Nephron progenitor cell (in vitro differentiated cells): ENCODE measurements around the gene SLC29A2.

Experiments used
- DNase-seq: peaks from one replicate; pipeline ENCODE4 v3.0.0; 2021
- H3K27ac Mint-ChIP-seq: 2 replicates; pipeline ENCODE4 v1.8.0; 2021; ENCODE audit warnings: mild to moderate bottlenecking, moderate library complexity, mixed read lengths
- H3K27me3 Mint-ChIP-seq: 2 replicates; pipeline ENCODE4 v1.8.0; 2021; ENCODE audit warnings: mild to moderate bottlenecking, low read depth, mixed read lengths; ENCODE audit not compliant: poor library complexity
- H3K36me3 Mint-ChIP-seq: 2 replicates; pipeline ENCODE4 v1.8.0; 2021; ENCODE audit warnings: low read depth, mixed read lengths
- H3K4me1 Mint-ChIP-seq: 2 replicates; pipeline ENCODE4 v1.8.0; 2021; ENCODE audit warnings: mixed read lengths
- H3K4me3 Mint-ChIP-seq: 2 replicates; pipeline ENCODE4 v1.8.0; 2021; ENCODE audit warnings: mild to moderate bottlenecking, moderate library complexity, mixed read lengths
- H3K9me3 Mint-ChIP-seq: 2 replicates; pipeline ENCODE4 v1.8.0; 2021; ENCODE audit warnings: mild to moderate bottlenecking, moderate library complexity, mixed read lengths
- TF ChIP-seq, protein P1 (sequence below): fragments of 200-600 bp; sonication (generic); IDR thresholded peaks from 2 replicates; pipeline ENCODE4 v1.5.0; 2021; ENCODE audit warnings: antibody characterized with exemption

The SLC29A2 gene

DNA sequence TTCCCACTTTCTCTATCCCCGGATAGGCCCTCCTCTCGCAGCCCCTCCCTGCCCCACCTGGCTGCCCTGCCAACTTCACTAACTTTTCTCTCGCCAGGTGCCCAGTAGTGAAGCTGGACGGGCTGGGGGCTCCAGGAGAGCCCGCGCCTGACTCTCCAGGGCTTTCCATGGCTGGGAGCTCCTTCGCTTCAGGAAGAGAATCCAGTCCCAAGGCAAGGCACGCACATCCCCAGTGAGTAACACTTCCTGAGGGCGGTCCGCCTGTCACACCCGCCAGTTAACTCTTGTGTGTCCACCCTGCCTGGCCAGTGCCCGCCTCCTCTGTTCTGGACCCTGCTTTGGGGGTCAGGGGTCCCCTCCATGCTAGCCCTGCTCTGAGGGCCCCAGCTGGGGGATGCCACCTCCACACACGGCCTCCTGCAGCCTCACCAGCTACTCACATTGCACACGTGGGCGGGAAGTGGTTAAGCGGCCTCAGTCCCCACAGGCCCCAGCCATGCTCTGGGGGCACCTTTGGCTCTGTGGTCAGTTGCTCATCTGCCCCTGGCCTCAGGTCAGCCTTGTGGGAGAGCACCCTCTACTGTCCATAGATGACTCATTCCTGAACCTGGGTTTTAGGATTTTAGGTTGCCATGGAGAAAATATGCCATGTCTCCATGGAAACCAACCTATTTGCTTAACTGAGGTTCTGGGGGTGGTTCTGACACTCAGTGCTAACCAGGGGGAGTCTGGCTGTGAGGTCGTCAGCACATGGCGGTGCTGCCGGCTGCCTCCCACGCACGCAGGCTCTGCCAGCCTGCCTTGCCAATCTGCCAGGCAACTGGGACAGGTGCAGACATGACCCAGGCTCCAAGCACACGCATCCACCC, 35.1 kb downstream of the SLC29A2 start, which contains the start of gene RIN1:
Gene RIN1, minus strand, starts transcription at position 201 of the 869 bp plus-strand sequence. Its CDS starts 32 bp downstream, at position 169.
- peaks cover 3% of the 10 kb centered on the region for H3K36me3 Mint-ChIP-seq
- no peaks in the 10 kb centered on the region for H3K27me3 Mint-ChIP-seq
- no peaks in the 10 kb centered on the region for H3K9me3 Mint-ChIP-seq
- TF ChIP-seq, protein P1, sequence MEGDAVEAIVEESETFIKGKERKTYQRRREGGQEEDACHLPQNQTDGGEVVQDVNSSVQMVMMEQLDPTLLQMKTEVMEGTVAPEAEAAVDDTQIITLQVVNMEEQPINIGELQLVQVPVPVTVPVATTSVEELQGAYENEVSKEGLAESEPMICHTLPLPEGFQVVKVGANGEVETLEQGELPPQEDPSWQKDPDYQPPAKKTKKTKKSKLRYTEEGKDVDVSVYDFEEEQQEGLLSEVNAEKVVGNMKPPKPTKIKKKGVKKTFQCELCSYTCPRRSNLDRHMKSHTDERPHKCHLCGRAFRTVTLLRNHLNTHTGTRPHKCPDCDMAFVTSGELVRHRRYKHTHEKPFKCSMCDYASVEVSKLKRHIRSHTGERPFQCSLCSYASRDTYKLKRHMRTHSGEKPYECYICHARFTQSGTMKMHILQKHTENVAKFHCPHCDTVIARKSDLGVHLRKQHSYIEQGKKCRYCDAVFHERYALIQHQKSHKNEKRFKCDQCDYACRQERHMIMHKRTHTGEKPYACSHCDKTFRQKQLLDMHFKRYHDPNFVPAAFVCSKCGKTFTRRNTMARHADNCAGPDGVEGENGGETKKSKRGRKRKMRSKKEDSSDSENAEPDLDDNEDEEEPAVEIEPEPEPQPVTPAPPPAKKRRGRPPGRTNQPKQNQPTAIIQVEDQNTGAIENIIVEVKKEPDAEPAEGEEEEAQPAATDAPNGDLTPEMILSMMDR, result peak; percentile 30
- peak within 1 kb of the TSS; percentile 87 for H3K27ac Mint-ChIP-seq
- peak; percentile 62 for DNase-seq
- peaks cover 26% of the 10 kb centered on the region for H3K4me1 Mint-ChIP-seq
- H3K4me3 Mint-ChIP-seq, result peak within 1 kb of the TSS; percentile 90

DNA sequence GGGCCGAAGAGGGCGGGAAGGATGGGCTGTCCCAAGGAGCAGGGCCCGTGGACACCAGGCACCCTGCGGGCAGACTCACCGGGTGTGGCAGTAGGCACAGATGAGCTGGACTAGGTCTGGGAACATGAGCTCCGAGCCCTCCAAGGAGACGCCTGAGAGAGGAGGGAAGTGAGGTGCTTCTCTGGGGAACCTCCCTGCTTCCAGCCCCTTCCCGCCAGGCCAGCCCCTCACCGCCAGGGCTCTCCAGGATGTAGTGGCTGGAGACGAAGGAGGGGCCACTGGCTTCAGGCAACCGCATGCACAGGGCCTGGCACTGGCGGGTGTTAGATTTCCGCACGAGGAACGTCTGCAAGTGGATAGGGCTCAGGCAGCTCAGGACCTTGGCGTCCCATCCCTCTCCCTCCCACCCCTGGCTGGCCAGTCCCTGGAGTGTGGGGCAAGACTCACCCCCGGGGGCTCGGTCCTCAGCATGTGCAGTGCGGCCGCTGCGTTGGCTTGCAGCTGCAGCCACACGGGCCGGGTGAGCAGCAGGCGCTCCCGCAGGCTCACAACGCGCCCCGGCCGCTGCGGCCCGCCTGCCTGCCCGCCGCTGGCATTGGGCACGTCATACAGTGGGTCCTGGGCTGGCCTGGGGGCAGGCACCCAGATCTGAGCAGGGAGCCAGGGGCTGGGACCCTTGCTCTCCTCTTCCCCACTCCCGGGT, 35.9 kb downstream of the SLC29A2 start:
- Mint-ChIP-seq H3K27ac (no peak overlapping the region), H3K9me3 (no peaks in the 10 kb centered on the region), H3K36me3 (no peaks in the 10 kb centered on the region), H3K4me3 (peak overlapping the region; percentile 90), H3K4me1 (peaks cover 27% of the 10 kb centered on the region), H3K27me3 (no peaks in the 10 kb centered on the region)
- TF ChIP-seq, protein P1, result no peak
- peak; percentile 59 for DNase-seq

DNA sequence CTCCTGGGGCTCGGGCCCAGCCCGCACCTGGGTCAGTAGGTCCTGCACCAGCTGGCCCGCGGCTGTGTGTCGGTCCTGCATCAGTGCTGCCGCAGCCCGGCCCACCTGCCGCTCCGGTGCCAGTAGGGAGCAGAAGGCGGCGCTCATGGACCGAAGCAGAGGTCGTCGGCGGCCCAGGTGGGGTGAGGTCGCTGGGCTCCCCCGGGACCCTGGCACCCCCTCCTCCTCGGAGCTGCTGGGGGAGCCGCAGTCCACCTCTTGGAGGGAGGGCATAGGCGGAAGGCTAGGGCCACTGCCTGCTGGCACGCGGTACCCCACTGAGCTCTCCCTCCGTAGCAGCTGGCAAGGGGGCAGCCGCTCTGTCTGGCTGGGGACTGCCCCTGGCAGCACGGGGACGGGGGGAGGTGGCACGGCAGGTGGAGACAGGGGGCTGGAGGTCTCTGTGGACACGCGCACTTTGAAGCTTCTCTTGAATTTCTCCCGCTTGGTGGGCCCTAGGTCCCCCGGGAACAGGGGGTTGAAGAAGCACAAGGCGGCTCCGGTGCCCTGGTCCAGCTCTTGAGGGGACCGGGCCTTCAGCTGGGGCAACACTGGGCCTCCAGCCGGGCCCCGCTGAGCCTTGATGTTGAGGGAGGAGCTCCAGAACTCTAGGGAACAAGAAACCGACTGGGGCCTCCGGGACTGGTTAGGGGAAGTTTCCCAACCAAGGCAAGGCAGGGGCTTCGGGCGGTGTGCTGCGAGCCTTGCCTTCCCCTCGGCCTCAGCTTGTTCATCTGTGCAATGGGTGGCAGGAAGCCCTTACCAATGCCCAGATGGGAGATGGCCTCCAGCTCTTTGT, 36.7 kb downstream of the SLC29A2 start:
- no peaks in the 10 kb centered on the region for H3K27me3 Mint-ChIP-seq
- H3K4me3 Mint-ChIP-seq, result peak overlapping the region; percentile 68
- H3K4me1 Mint-ChIP-seq, result peaks cover 35% of the 10 kb centered on the region
- DNase-seq, result no peak
- H3K9me3 Mint-ChIP-seq, result no peaks in the 10 kb centered on the region
- TF ChIP-seq, protein P1, result no peak
- H3K27ac Mint-ChIP-seq, result no peak overlapping the region
- no peaks in the 10 kb centered on the region for H3K36me3 Mint-ChIP-seq

DNA sequence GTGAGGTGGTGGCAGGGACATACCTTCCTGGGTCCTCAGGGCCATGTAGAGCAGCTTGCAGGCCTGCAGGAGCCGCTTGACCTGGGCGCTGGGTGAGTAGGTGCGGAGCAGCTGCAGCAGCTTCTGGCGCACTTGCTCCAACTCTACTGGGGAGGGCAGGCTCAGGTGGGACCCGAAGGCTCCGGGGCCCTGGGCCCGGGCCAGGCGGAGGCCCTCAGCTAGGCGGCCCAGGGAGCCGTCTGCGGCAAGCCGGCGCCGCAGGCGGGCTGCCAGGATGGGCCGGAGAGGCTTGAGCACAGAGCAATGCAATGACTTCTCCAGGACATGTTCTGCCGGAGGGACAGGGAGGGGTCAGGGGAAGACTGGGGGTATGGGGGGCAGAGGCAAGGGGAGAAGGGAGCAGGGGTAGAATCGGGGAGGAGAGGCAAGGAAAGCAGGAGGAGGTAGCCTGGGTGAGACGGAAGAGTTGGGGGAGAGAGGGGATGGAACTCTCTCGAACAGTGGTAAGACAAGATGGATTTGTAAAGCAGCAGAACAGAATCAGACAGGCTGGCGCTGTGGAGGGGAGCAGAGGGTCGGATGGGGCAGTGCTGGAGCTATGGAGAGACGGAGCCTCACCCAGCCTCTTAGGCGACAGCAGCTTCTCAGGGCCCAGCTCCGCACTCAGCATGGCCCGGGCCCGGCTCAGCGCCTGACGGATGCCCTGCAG, 37.5 kb downstream of the SLC29A2 start:
- peaks cover 35% of the 10 kb centered on the region for H3K4me1 Mint-ChIP-seq
- DNase-seq, result no peak
- H3K27ac Mint-ChIP-seq, result no peak overlapping the region
- TF ChIP-seq, protein P1, result no peak
- H3K36me3 Mint-ChIP-seq, result no peaks in the 10 kb centered on the region
- H3K27me3 Mint-ChIP-seq, result no peaks in the 10 kb centered on the region
- H3K4me3 Mint-ChIP-seq, result peak overlapping the region; percentile 56
- H3K9me3 Mint-ChIP-seq, result no peaks in the 10 kb centered on the region

DNA sequence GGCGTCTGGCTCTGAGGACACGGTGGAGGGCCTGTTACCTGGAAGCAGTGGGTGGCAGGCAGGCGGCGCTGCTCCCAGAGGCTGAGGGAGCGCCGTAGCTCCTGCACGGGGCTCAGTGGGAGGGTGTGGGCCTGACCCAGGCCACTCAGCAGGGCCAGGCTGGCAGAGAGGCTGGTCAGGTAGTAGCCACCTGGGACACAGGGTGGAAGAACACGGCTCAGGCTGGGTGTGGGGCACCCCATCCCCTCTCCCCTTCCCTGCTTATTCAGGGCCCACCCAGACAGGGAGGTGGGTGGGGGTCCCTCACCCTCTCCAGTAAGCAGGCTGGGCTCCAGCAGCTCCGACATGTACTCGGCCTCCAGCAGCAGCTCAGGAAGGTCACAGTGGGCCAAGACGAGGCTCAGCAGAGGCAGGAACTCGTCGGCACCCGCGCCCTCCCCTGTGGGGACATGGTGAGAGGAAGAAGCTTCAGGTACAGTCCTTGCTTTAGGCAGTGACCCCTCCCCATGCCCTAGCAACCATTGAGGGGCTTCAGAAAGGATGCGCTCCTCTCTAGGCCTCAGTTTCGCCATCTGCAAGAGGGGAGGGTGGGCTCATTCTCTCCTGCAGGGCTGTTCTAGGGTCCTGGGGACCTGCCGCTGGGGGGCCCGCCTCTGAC, 38.2 kb downstream of the SLC29A2 start:
- Mint-ChIP-seq H3K4me1 (peaks cover 41% of the 10 kb centered on the region), H3K27me3 (no peaks in the 10 kb centered on the region), H3K4me3 (no peak overlapping the region), H3K9me3 (no peaks in the 10 kb centered on the region), H3K27ac (no peak overlapping the region), H3K36me3 (no peaks in the 10 kb centered on the region)
- no peak for DNase-seq
- TF ChIP-seq, protein P1, result no peak
